Stimulated activated CD8-positive, alpha-beta memory T cell treated with anti-CD3 and anti-CD28 coated beads, Interleukin-15, amount 100 ng/mL, for 4 hours (primary cell): ENCODE measurements around the gene RER1.

ENCODE experiments used
- DNase-seq, 2 donors: peaks; one replicate each; pipeline ENCODE4 v3.0.0-alpha.2; 2020; ENCODE audit warnings: low read depth in 2 of 2

RER1 gene

DNA sequence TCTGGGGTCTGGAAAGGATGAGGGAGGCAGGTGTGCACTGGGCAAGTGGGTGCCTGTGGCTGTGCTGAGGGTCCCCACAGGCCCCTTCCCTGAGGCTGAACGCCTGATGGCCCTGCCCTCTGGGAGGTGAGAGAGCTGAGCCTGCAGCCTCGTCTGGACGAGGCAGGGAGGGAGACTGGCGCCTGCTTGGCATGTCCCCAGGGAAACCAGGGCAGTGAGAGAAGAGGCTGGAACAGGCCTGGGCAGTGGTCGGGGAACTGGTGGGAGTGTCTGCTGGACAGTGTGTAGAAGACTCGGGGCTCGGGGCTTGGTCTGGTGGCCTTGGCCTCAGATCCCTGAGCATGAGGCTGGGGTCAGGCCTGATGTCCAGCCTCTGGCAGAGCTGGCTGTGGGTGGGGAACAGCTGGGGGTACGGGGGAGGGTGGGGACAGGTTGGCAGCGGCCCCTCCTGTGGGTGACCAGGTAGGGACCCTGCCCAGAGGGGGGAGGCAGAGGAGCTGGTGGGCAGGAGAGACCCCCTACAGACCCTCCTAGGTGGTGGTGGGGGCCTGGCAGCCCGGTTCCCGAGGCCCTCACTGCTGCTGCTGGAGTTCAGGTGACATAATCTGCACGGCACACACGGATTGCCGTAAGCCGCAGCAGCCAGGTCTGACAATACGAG is 53.7 kb downstream of the RER1 start:
- no peak for DNase-seq

DNA sequence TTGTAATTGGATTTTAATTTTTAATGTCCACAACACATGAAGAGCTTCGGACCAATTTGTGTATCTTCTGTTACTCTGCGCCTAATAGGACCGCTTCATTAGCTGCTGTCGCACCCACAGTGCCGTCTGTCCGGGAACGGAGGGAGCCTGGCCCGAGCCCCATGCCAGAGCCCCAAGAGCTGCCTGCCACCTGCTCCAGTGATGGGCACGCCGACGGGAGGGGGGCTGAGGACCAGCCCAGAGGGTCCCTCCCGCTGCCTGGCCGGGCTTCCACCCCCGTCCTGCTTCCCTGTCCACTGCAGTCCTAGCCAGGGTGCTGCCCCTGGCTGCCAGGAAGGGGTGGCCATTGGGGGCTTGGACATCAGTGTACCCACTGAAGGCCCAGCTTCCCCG is 54.2 kb downstream of the RER1 start:
- no peak for DNase-seq

DNA sequence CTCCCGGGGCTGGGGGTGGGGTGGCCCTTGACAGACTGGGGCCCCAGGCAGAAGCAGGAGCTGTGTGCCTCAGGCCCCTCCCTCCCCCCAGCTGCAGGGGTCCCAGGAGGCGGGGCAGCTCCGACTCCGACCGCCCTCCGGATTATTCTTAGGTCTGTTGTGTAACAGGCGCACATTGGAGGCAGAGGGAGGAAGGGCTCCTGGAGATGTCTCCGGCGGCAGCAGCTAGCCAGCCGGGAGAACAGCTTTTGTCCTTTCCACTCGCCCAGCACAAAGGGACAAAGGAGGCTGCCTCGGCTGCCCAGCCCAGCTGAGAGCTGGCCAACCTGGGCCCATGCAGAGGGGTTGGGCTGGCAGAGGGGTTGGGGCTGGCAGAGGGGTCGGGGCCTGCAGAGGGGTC is 54.8 kb downstream of the RER1 start:
- no peak for DNase-seq

DNA sequence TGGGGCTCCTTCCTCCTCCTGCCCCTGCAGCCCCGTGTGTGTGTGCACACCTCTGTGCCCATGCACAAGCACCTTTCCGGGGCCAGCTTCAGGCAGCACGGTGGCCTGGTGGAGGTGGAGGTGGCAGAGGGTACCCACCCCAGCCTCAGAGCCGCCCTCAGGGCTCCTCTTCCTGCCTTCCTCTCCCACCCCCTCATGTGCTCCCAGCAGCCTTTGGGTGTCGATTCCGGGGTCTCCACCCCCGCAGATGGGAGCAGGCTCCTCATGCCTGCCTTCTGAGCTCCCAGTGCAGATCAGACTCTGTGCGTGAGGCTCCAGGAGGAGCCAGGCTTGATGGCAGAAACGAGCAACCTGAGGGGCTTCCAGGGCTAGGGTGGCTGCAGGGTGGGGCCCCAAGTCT is 55.2 kb downstream of the RER1 start:
- no peak for DNase-seq

DNA sequence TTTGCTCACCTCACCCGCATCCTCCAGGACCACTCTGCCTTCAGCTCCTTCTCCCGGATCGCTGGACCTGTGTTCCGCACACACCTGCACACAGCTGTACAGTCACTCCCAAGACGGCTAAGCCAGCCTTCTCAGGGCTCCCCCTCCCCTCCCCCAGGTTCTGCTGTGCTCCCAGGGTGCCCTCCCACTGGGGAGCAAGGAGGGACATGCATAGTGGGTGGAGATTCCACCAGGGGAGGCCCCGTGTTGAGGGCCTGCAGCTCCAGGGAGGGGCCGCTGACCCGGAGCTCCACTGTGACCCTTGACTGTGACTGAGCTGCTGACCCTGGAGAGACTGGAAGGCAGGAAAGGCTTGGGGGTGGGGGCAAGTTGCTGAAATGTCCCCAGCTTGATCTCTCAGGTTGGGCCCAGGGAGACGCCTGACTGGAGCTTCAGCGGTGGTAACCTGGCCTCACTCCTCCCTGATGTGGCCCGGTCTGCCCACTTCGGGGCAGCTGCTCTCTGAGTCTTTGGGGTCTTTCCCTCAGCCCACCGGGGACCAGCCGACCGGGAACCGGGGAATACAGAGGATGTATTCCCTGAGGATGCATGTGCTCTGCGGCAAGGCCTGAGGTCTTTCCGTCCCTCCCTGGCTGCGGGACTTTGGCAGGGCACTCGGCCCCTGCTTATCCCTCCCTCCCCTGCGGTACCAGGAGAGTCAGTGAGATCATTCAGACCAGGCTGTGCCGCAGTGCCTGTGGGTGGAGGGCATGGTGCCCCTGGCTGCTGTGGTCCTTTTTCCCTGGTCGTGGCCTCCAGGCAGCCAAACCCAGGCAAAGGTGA is 55.8 kb downstream of the RER1 start:
- no peak for DNase-seq

DNA sequence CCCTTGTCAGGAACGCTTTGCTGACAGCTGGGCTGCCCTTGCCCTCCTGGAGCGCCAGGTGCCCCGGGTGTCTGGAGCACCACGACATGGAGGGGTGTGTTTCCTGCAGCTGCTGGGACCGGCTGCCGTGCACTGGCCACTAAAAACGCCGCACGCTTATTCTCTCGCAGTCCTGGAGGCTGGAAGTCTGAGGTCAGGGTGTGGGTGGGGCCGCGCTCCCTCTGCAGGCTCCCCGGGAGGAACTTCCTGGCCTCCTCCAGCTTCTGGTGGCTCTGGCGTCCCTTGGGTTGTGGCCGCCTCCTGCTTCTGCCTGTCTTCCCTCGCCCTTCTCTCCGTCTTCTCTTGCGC is 56.4 kb downstream of the RER1 start:
- no peak for DNase-seq

DNA sequence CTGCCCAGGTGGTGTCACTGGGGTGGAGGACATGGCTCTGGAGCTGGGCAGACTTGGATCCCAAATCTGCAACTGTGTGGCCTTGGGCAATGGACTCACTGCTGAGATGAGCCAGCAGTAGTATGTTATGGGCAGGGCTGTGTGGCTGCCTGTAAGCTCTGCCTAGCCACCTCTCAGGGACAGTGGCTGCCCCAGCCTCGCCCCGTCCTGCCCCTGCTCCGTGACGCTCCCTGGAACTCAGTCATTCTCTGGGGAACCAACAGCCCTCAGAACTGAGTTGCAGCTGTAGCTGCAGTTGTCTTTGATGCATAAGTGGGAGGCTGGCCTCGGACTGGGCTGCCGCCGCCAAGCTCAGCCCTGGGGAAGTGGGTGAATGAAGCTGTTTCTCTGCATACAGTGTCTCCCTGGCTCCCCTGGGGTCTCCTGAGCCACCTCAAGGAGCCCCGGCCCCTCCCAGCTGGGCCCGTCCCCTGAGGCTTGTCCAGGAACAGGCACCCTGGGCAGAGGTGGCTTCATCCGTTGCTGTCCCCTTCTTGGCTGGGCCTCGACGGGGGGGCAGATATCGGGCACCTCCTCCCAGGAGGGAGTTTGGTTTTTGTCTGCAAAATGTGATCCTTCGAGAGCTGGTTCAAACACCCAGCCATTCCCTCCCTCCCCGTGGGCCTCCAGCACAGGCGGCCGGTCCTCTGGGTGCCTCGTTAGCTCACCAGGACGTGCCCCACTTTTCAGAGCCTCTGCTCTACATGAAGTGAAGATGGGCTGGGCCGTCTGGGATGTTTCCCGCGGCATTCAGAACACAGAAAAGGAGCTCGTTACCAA is 58.2 kb downstream of the RER1 start:
- DNase-seq, result no peak

DNA sequence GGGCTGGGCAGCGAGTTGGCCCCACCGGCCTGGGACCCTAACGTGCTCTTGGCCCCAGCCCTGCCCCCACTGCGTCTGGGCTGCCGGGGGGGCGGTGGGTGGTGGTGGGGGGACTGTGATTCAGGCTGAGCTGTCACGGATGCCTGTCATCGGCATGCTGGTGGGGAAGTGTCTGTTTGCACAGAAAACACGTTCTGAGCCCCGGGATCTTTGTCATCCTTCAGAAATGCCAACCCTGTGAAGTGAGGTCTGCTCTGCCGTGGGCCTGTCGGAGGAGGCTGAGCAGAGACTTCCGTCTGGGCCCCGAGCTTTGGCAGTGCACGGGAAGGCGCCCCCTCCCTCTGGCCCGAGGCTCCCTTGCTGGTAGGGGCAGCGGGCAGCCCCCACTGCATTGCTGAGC is 60.1 kb downstream of the RER1 start:
- DNase-seq, result no peak

DNA sequence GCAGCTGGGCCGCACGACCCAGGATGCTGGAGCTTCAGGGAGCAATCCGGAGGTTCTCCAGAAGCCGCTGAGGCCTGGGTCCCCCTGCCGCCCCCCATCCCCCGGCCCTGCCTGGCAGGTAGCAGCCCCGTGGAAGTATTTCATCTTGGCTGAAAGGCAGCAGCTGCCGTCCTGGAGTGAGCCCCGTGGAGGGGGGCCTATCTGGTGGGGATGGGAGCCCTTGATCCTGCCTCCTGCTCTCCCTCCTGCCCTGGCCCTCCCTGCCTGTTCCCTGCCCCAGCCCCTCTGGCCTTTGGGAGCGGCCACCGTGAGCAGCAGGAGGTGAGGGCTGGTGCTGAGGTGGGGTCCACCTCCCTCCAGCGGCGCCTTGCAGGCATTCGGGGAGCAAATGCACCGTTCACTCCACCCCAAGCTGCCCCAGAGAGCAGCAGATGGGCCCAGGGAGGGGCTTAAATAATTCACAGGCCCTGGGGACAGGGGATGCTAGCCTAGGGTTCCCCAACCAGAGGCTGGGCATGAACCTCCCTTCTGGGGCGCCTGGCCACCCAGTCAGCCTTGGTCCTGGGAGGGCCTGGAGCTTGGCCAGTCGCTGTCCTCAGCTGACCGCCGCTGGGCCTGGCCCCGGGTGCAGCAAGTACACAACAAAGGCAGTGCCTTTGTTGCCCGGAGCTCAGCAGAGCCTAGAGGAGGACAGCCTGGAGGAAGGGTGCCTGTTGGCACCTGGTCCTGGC is 60.7 kb downstream of the RER1 start:
- no peak for DNase-seq

DNA sequence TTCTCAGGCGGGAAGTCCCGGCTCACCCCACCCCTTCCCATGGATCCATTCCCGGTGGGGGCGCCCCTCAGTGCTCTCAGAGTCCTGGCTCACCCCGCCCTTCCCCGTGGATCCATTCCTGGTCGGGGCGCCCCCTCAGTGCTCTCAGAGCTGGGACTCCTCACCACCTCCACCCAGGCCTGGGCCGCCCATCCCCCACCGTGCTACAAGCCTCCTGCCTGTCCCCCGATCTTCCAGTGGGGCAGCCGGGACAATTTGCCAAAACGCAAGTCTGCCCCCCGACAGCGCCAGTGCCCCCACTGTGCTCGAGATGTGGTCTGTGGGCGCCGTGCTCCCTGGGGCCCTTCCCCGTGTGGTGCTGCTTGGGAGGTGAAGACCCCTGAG is 61.3 kb downstream of the RER1 start:
- no peak for DNase-seq

DNA sequence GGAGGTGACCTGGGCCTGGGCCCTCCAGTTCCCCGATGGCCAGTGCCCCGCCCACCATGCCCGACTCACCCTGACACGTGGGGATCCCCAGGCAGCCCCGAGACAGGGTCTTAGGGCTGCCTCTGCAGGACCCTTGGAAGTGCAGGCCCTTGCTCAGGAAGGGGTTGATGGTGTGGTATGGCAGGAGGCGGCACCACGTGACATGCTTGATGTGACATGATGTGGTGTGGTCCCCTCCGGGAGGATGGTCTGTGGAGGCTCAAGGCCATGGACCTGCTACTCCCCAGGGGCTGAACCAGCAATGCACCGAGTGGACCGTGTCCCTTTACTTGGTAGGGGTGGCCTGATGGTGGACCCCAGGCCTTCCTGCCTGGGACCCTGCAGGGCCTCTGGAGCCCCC is 62.6 kb downstream of the RER1 start:
- DNase-seq, result no peak
